SHP77 (cell line): ENCODE data around the gene SPAAR.
A peak's percentile ranks its signal among the peaks of the same experiment; 100 is the strongest.
"Not testable (repeated sequence)": the region's sequence is repeated elsewhere in the genome, so short reads cannot be mapped to it uniquely, and the experiment has no call there.

ENCODE experiments used
- DNase-seq, 2 experiments: peaks; one replicate each; lab custom pipeline; 2025; lab: John Stamatoyannopoulos, UW

The SPAAR gene

DNA sequence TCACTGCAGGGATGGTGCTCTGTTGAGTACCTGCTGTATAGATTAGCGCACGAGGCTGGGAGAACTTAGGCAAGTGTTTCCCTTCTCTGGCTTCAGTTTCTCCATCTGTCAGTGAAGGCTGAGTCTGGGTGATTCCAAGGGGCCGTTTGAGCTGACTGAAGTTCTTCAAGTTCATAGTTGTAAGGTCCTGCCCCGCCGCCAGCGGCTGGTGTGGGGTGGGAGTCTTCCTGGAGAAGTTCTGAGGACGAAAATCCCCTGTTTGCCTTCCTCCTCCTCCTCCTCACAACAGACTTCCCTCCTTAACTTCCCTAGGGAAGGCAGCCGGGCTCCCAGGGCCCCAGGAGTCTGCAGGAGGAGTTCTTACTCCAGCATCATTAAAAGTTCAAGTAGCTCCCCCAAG, 5.0 kb upstream of the SPAAR start:
- DNase-seq = no peak

DNA sequence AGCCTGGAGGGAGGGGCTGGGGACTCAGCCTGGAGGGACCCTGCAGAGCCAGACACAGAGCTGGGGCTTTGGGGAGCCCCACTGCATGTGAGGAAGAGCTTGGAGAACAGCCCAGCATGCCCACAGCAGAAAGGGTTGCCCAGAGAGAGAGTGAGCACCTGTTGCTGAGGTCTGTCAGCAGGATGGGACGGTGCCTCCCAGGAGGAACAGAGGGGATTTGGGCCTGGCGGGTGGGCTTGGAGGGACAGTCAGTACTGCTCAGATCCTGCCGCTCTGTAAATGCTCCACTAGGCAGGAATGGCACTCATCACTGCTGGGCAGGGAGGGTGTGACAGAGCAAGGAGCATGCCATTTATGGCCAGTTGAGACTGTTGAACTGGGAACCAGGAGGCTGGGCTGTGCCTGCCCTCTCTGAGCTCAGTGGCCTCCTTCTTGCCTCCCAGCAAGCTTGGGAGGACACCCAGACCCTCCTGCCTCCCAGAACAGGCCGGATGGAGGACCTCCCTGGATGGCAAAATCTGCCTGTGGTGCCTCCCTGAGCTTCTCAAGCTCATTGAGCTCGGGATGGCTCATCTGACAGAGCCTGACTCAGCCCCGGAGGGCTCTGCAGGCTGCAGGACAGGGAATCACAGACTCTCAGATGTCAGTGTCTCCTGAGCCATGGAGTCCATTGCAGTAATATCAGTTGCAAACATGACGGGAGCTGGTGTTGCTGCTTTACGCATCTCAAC, 4.1 kb upstream of the SPAAR start:
- DNase-seq = no peak

DNA sequence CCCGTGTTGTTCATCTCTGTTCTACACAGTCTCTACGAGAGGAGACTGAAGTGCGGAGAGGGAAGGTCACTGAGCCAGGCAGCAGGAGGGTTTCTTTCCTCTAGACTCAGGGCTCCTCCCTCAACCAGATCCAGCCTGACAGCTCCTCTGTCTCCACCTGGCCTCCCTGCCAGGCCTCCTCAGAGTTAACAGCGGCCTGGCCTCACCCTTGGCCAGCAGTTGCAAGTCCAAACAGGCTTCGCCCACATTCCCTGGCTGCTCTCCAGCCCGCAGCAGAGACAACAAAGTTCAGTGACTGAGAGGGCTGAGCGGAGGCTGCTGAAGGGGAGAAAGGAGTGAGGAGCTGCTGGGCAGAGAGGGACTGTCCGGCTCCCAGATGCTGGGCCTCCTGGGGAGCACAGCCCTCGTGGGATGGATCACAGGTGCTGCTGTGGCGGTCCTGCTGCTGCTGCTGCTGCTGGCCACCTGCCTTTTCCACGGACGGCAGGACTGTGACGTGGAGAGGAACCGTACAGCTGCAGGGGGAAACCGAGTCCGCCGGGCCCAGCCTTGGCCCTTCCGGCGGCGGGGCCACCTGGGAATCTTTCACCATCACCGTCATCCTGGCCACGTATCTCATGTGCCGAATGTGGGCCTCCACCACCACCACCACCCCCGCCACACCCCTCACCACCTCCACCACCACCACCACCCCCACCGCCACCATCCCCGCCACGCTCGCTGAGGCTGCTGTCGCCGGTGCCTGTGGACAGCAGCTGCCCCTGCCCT, 3.2 kb upstream of the SPAAR start, which contains the start of gene HRCT1:
TSS of gene HRCT1 (plus strand) at position 291 of the 768 bp plus-strand sequence. CDS start at position 377, 86 bp downstream.
- DNase-seq = peak; percentile 39 to 70

DNA sequence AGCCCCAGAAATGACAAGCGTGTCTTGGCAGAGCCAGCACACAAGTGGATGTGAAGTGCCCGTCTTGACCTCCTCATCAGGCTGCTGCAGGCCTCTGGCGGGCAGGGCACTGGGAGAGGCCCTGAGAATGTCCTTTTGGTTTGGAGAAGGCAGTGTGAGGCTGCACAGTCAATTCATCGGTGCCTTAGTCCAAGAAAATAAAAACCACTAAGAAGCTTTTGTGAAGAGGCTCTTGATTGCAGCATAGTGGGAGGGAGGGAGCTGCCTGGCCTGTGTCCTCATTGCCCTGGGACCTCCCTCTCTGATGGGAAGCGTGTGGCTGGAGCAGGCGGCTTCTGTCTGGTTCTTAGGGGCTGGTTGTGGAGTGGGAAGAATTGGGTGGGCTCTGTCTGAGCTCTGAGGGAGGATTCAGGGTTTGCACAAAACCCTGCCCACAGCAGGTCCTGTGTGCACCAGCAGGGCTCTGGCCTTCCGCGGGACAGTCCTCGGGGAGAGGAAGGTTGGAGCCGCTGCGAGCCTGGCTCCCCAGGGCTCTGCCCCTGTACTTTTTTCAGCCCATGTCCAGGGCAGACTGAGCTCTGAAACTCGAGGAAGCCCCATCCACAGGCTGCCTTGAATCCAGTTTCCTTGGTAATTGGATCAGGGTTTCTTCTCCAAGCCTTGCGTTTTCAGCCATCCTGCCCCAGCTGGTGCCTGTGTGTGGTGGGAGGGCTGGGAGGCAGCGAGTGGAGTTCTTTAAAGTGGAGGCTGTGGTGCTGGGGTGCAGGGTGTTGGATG, 2.2 kb upstream of the SPAAR start:
- no peak for DNase-seq

DNA sequence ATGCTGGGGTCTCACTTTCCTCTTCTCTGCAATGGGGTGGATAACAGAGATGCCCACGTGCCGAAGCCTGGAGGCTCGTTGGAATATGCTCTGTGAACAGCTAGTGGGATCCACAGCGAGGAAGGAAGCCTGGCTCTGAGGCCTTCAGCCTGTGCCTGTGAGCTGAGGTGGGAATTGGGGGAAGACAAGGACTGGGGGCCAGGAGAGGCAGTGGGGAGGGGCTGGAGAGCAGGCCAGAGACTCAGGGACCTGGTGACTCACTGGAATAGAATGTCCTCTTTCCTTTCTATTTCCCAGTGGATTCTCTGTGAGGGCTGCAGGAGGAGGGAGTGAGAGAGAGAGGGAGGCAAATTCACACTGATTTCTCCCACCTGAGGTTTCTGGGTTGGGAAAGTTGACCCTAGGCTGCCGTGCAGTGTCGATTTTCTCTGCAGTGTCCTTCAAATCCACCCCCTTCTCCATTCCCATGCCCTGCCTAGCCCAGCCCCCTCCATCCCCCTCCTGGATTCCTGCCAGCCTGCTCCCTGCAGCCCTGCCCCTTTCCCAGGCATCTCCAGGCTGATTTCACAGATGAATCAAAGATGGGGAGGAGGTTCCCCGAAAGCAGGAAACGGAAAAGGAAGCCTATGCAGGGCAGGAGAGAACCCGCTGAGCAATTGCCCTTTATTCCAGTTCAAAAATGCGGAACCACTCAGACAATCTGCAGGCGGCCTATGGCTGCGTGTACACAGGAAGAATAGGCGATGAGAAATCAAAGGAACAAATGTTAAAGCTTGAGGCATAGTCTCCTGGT, 1.4 kb upstream of the SPAAR start:
- DNase-seq = peak; percentile 3 to 10

DNA sequence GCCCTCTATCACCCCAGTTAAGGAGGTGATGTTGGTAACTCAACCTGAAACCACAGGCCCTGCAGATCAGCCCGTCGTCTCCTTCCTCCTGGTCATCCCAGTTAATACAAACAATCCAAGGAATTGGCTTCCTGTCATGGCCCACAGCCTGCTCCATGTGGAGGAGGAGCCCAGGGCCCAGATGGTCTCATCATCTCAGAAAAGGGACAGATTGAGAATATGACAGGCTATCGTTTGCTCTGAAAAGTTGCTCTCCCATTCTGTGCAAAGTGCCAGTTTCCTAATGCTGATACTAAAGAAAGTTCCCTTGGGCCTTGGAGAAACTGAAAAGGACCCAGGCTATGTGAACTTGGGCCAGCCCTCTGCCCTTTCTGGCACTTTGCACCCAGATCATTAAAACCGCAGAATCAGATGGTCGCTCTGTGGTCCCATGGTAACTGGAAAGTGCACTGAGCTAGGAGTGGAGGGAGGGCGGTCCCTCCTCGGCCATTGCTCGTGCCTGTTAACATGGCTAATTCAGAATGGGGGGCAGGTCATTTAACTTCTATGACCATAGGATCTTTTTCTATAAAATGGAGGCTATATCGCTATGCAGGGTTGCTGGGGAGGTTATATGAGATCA, 675 bp upstream of the SPAAR start:
- no peak for DNase-seq

DNA sequence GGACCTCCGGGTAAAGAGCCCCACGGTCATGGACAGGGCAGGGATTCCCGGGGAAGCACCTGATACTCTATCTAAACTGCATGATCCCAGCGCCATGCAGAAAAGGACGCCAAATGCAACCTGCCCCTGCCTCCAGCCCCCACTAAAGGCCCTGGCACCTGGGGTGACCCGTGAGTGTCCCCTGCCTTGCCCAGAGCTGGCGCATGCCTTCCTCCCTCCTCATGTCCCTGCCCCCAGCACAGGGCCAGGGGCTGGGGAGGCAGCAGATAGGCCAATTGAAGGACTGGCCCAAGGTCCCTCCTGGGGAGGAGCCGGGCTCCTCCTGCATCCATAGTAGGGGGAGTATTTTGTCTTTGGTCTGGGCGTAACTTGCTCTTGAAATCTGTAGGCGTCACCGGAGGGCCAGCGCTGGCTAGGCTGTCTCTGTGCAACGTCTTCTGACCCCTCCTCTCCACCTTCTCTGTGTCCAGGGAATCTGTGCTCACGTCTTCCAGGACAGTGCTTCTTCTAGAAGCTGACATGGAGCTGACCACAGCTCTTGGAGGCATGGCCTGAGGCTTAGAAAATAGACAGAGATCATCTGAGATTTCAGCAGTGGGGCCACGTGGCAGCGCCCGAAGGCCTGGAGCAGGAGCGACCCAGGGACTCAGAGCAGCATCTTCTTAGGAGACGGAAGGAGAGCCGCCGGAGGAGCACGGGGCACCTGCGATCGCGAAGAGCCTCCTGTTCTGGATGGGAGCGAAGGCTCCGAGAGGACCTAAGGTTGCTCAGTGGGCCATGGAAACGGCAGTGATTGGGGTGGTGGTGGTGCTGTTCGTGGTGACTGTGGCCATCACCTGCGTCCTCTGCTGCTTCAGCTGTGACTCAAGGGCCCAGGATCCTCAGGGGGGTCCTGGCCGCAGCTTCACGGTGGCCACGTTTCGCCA, 660 bp downstream of the SPAAR start:
- no peak for DNase-seq

DNA sequence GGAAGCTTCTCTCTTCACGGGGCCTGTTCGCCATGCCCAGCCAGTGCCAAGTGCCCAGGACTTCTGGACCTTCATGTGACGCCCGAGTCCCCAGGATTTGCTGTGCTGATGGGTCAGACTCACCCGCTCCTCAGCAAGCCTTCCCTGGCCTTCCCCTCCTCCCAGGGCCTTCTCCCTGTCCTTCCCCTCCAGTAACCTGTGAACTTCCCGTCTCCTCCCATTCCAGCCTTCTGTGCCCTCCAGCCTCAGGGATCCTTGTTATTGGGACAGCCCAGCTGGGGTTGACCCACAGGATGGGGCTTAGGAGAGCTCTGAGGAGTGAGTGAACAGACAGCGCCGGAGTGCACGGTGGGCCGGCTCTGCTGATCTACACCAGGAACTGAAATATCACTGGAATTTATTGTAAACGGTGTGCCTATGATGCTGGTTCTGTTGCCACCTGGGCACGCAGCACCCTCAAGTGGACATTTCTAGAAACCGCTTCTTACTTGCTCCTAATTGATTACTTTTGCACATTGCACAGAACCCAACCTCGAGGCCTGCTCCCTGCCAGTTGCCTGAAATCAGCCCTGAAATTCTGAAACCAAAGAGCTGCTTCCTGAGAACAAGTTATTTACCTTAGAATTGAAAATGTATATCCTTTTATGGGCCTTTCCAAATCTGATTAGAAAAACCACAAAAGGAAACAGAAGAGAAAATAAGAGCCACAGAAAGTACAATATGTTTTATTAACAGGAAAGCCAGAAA, 1.5 kb downstream of the SPAAR start:
- DNase-seq = peak; percentile 24 to 37

DNA sequence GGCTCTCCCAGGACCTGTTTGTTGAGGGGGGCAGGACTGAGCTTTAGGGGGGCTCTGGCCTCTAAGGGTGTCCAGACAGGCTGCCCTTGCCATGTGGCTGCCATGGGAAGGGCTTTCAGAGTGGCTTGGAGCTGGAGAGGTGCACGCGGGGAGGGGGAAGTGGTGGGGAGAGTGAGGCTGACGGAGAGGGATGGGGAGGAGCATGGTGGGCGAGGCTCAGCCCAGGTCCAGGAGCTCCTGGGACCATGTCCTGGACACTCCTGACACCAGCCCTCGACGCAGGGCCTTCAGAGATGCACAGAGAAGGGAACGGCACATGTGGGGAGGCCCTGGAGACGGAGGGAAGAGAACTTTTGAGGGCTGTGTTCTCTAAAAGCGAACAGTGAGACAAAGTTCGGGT, 2.4 kb downstream of the SPAAR start:
- no peak for DNase-seq

DNA sequence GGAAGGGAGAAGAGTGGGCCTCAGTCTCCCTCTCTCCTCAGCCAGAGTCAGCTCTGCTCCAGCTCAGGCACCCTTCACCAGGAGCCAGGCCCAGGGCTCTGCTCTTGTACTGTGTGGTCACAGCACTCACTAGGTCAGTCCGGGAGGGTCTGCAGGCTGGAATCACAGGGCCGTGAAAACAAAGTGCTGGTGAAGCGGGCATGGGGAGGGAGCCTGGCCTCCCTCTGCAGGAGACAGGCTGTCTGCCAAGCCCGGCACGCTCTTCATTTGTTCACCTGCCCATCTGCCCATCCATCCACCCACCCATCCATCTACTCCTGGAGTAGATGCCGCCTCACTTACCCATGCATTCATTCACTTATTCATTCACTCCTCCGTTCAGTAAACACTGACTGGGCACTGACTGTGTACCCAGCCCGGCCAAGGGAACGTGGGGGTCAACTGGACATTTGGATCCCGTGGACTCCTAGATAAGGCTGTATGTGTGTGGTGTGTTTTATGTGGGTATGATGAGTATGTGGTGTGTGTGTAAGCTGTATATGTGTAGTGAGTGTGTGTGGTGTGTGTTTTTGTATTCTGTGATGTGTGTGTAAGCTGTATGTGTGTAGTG, 3.6 kb downstream of the SPAAR start:
- no peak for DNase-seq

DNA sequence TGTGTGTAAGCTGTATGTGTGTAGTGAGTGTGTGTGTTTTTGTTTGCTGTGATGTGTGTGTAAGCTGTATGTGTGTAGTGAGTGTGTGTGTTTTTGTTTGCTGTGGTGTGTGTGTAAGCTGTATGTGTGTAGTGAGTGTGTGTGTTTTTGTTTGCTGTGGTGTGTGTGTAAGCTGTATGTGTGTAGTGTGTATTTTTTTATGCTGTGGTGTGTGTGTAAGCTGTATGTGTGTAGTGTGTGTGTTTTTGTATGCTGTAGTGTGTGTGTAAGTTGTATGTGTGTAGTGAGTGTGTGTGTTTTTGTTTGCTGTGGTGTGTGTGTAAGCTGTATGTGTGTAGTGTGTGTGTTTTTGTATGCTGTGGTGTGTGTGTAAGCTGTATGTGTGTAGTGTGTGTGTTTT, 4.1 kb downstream of the SPAAR start:
- not testable (repeated sequence) for DNase-seq

DNA sequence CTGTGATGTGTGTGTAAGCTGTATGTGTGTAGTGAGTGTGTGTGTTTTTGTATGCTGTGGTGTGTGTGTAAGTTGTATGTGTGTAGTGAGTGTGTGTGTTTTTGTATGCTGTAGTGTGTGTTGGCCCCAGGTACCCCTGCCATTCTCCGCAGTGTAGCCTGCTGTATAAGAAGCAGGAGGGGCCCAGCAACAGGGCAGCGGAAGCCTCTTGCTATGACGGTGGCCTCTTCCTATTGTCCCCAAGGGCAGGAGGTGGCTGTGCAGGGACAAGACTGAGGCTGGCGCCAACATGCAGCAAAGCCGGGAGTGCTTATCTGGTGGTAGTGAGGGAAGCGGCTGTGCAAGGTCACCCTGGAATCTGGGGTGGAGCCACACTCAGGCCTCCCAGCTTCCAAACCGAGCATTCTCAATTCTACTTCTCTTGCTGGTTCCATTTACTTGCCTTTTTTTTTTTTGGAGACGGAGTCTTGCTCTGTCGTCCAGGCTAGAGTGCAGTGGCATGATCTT, 5.1 kb downstream of the SPAAR start:
- DNase-seq = no peak

DNA sequence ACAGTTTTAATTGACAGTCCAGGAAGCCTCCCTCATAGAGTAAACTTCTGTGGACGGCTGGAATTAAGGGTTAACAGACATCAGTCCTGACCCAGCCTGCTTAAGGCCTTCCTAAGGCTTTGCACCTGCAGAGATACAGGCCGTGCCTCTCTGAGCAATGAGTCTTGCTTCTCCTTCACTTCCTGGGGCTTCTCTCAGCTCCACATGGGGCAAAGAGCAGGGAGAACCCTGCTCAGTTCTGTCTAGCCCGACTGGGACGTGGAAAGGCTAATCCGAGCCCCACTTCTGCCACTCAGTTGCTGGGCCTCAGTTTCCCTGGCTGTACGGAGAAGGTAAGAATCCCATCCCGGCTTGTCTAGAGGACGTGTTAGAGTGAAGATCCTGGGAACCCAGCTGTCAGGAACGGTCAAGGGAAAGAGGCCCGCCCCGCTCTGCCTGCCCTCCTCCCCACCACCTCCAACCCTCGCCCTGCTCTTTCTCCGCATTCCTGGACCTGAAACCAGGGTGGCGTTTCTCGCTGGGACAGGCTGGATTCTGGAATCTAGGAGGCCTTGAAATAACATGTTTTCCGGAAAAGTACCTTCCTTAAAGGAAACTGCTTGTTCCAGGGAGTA, 6.5 kb downstream of the SPAAR start:
- no peak for DNase-seq

DNA sequence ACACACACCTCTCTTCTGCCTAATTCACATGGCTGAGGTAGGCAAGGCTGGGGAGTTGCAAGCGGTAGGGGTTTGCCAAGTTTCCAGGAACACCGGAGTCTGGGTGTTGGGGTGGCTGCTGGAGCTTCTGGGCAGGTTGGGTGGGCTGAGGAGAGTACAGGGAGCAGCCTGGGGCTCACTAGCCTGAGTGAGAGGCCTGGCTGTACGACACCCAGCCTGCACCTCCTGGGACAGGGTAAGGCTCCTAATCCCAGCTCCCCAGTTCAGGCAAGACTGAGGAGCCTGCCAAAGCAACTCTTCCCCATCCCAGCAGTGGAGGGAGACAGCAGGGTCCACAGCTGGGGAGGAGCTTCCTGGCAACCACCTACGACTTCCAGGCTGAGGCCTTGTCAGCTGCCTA, 8.0 kb downstream of the SPAAR start:
- DNase-seq = no peak

DNA sequence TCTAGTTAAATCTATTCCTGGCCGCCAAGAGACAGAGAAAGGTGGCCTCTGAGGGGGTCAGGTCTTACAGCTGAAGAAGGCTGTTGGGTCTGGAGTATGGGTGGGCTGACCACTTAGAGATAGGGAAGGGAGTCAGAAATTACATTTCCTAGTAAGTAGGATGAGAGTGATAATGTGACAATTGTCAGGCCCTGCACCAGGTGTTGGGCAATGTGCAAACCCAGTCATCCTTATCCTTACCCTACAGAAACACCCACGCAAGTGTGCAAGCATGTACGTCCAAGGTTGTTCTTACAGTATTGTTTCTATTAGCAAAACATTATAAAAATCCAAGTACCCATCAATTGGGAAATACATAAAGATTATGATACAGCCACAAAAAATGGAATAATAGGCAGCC, 9.5 kb downstream of the SPAAR start:
- no peak for DNase-seq

DNA sequence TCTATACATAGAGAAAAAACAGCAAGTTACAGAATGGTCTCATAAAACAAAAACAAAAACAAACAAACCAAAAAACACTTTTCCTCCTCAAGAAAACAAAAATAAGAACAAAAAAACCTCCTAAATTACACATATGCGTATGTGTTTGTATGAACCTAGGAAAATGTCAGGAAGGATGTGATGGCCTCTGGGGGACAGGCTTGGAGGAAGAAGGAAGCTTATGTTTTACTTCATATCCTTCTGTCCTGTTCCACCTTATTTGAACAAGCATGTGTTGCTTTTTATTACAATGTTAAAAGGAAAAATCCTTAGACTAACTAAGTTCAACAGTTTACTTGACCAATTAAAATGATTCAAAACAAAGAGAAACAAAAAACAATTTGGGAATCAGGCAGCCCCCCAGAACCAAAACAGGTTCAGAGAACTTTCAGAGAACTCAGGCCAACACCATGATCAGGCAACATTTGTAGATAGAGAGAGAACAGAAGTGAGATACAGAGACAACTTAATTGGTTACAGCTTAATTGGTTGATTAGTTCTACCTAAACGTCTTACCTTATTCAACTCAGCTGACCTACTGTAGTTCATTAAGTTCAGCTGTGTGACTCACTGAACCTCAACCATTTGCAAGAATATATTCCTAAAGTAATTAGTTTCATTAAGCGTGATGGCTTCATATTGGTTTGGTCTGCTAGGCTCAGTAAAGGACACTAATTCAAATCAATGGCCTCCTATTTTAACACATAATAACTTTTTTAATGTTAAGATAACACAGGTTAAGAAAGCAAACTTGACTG, 10.1 kb downstream of the SPAAR start:
- DNase-seq = no peak

DNA sequence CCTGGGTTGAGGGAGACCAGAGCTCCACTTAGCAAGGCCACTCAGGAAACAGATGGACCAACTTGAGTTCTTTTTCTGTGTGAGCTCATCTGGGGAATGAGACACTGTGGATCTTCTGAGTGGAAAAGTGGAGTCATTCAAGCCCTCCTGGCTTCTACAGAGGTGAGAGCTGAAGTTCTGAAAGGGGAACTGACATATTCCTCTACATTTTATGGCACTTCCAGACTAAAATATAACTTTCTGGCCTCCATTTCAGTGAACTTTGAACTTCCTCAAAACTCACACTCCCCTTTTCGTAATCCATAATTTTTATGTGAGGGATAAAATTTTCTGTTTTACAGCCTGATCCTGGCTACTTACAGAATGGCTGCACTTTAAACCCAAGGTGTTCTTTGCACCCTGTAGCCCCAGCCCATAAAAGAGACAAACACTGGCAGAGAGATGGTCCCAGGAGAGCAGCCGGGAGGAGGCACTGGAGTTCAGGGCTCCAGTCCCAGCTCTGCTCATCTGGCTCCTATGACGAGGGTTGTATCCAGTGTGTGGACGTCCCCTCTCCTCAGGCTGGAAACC, 10.8 kb downstream of the SPAAR start:
- DNase-seq = no peak
